HG03442 (cell line): ENCODE measurements around the gene S100A8.
"Not testable (repeated sequence)": the region's sequence is repeated elsewhere in the genome, so short reads cannot be mapped to it uniquely, and the experiment has no call there.

Experiments used
- ATAC-seq: cut with Tn5 transposase; IDR thresholded peaks from one replicate; pipeline ENCODE4 v1.9.1; 2021; ENCODE audit warnings: mild to moderate bottlenecking, moderate library complexity; ENCODE audit not compliant: unreplicated experiment

S100A8 gene

GRCh38 chr1:153390938-153391710 lies at the start of gene S100A8:
Gene S100A8, minus strand, starts transcription at chr1:153391073. Its CDS starts 538 bp downstream, at chr1:153390535.
- no peak for ATAC-seq

- no peak for ATAC-seq
These were observed 48.4 kb upstream of the S100A8 start for GRCh38 chr1:153439273-153439672.

DNA sequence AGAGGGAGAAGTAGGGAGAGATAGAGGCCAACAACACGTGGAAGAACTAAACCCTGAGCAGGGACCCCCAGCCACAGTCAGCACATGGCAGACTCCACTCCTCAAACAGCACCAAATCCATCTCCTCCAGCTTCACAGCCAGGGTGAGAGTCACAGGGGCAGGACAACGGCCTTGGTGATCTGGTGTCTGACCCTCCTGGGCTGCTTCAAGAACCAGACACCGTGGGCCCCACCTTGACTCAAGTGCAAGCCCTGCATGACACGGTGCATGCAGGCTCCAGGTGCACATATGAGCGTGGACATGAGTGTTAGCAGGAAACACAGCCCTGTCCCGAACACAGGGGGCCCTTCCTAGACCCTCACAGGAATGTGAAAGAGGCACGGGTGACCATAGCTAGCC lies 47.7 kb upstream of the S100A8 start:
- no peak for ATAC-seq

DNA sequence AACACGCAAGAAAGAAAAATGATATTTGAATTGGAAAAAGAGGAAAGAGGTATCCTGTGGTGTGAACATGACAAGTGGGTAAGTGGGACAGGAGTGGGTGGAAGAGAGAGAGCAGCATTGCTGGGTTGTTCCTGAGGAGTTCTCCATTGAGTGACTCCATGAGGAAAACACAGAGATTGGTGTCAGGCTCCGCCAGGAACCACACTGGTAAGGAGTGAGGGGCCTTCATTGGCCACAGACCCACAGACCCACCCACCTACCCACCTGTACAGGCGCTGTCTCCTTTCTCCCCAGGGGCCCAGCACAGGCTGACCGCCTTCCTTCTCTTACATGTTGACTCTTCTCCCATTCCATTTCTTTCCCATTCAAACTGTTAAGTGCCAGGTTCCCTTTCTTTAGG lies 46.4 kb upstream of the S100A8 start:
- ATAC-seq = no peak

DNA sequence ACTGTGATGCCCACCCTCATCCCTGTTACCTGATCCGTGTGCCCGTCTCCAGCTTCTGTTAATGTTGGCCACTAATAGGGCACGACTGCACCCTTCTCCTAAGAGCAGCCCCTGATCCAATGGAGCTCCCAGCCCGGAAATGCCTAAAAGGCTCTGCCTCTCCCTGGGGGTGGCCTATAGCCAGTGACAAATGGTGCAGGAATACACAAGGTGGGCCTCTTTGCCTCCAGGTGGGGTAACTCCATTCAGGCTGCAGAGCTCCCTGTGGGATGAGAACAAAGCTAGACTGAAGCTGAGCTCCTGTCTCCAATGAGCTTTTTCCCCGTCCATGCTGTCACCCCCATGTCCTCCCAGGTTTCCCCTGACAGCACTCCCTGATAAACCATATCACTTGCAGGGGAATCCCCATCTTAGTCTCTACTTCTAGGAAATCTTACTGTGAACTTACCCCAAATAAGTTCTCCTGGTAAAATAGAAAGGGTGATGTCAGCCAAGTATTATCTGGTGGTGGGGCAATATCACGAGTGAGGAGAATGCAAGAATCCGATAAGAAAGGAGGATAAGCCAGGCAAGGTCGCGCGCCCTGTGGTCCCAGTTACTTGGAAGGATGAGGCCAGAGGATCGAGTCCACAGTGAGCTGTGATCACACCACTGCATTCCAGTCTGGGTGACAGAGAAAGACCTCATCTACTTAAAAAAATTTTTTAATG lies 44.0 kb upstream of the S100A8 start:
- ATAC-seq = no peak

GRCh38 chr1:153432874-153433681 lies 42.2 kb upstream of the S100A8 start:
- no peak for ATAC-seq

- no peak for ATAC-seq
These were observed 41.1 kb upstream of the S100A8 start for GRCh38 chr1:153431928-153432327.

DNA sequence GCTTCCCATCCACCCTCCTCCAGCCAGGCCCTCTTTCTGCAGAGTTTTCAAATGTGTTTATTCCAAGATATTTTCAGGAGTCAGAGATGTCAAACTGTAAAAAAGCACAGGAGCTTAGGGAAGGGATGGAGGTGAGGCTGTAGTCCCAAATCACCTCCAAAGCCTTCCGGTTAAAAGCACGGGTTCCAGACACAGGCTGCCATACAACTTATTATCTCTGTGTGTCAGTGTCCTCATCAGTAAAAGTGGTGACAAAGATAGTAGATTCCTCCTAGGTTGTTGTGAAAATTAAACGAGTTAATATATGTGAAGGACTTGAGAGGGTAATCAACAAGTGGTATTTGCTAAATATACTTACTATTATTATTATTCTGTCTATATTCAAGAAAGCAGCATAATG lies 40.6 kb upstream of the S100A8 start:
- no peak for ATAC-seq

GRCh38 chr1:153431002-153431401 lies 40.1 kb upstream of the S100A8 start:
- no peak for ATAC-seq

DNA sequence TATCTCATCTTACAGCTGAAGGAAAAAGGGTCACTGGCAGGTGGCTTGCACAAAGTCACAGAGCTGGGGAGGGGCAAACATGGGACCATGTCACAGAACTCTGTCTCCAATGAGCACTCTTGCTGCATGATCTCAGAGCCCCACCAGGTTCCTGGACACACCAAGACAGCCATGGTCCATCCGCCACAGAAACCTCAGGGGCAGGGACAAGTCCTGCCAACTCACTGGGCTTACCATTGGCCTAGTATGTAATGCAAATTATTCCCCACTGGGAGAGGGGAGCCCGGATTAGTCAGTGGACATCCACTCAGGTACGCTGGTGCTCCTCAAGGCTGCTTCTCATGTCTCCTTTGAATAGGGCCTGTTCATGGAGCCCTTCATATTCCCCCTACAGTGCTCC lies 39.7 kb upstream of the S100A8 start:
- ATAC-seq = no peak

DNA sequence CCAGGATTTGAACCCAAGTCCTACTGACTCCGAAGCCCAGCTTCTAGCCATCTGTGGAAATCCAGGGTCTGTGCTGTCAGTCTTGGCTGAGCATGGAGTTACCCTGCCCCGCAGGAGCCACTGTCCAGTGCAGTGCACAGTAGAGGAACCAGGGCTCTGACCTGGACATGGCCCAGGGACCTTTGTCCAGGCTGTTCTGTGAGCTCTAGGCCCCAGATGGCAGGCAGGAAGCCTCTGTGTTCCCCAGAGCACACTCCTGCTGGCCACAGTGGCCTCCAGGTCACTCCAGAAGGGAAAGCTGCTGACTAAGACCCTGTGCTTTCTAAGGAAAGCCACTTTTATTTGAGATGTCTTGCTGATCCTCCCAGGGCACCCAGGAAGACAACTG lies 39.3 kb upstream of the S100A8 start:
- no peak for ATAC-seq

DNA sequence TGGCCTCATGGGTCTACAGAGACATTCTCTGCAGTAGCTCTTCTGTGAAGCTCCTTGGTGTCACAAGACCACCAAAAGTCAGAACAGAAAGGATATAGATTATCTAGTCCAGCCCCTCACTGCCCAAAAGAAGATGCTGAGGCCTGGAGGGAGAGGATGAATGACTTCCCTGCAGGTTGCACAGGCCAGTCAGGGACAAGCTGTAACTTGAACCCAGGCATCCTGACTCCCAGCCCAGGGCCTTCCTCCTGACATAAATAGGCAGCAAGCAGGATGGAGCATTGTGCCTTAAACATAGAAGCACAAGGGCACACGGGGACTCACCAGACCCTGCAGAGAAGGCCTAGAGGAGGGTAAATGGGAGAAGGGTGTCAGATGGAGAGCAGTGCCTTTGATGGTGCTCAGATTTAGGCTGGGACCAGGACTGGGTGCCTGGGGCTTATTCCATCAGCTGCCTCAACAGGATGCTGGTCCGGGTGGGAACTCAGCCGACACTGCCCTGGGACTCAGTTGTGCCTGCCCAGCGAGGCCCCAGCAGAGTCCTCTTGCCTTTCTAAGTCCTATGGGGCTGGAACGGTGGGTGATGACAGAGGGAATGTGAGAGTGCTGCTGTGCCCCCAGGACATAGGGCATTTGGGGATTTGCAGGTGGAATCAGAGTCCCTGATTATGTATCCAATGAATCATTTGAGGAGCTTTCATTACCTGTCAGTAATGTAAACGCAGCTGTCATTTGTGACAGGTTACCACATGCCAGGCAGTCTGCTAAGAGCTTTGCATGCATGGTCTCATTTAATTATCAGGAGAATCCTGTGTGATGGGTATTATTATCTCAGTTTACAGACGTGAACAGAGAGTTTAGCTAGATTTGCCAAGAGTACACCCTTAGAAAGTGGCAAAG lies 38.6 kb upstream of the S100A8 start:
- ATAC-seq = no peak

GRCh38 chr1:153428791-153429190 lies 37.9 kb upstream of the S100A8 start:
- ATAC-seq = no peak

- ATAC-seq = no peak
These were observed 37.3 kb upstream of the S100A8 start for GRCh38 chr1:153428073-153428638.

DNA sequence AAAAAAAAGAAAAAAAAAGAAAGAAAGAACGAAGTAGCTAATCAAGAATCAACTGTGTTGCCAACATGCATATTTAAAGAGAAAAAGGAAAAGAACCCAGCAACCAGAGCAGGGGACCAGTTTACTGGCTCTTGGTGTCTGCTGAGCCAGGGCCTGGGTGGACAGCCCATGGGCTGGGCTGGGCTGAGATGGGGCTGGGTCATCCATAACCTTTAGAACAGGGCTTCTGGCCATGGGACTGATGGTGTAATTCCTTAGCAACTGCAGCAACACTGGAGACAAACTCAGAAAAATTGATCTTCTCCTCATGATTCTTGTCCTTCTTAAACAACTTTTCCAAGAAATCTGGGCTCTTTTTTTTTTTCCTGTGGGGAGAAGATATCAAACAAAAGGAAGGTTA lies 35.9 kb upstream of the S100A8 start:
- ATAC-seq = no peak

GRCh38 chr1:153422450-153423068 lies 31.7 kb upstream of the S100A8 start:
- ATAC-seq = no peak

DNA sequence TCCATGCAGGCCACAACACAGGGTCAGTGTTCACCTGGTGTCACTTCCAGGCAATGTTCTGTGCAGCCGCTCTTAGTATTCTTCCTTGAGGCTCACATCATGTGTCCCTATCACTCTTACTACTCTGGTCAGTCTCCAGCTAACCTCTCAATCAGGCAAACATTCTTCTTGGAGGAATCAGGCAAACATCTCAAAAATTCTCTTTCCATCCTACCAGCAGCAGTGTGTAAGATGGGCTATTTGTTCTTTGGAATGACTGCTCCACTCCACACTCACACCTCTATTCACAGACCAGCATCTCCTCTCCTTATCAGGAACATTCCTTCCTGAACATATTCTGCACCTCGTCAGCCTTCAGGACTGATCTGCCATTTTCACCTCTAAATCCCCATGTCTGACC lies 29.4 kb upstream of the S100A8 start:
- ATAC-seq = no peak

DNA sequence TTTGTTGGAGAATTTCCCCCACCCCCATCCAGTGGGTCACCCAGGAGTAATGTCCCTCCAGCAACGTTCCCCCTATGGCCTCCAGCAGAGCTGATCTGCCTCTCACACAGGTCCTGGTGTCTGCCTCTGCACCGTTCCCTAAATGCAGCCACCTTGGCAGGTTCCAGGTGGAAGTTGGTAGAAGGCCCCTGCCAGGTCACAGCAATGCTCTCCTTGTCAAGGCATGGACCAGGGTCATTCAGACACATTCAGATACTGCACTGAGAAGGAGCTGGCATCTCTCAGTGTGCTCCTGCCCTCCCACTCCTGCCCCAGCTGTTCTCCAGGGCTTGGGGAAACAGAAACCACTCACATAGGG lies 28.5 kb upstream of the S100A8 start:
- ATAC-seq = not testable (repeated sequence)

DNA sequence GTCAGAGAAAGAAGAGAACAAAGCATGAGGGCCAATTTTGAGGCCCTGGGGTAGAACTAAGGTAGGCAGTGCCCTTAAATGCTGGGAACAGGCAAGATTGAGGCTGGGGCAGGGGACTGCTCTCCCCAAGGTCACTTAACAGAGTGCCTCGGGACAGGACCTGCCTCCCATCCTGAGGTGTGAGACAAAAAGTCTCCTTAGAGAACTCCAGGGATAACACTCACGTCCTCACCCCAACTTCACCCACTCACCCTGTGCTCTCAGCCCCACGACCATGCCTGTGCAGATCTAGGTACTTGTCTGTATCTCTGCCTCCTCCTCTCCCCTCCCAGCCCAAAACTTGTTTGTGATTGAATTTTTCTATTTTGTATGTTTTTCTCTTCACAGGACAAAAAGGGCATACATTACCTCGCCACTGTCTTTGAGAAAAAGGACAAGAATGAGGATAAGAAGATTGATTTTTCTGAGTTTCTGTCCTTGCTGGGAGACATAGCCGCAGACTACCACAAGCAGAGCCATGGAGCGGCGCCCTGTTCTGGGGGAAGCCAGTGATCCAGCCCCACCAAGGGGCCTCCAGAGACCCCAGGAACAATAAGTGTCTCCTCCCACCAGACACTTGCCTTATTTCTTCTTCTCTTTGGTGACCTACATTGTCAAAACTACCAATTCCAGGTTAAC lies 28.0 kb upstream of the S100A8 start:
- not testable (repeated sequence) for ATAC-seq
